H54 (cell line): Measurements from ENCODE around the gene ZDHHC11B.
"Not testable (repeated sequence)": the region's sequence is repeated elsewhere in the genome, so short reads cannot be mapped to it uniquely, and the experiment has no call there.

Source experiments
- DNase-seq: peaks from one replicate; pipeline ENCODE4 v3.0.0; 2011; ENCODE audit warnings: low spot score, mixed read lengths; ENCODE audit not compliant: insufficient read length
- FAIRE-seq: peaks from 3 replicates; lab custom pipeline; 2011; peaks lifted over from hg19 to GRCh38; lab: Jason Lieb, UNC
- POLR2A ChIP-seq: IDR thresholded peaks from 2 replicates; pipeline ENCODE4 v1.6.1; 2011; ENCODE audit warnings: low read depth, mild to moderate bottlenecking, low read length

Gene ZDHHC11B

GRCh38 chr5:773517-774264, 10.8 kb downstream of the ZDHHC11B start:
- no peak for FAIRE-seq
- peak; percentile 0 for DNase-seq

DNA sequence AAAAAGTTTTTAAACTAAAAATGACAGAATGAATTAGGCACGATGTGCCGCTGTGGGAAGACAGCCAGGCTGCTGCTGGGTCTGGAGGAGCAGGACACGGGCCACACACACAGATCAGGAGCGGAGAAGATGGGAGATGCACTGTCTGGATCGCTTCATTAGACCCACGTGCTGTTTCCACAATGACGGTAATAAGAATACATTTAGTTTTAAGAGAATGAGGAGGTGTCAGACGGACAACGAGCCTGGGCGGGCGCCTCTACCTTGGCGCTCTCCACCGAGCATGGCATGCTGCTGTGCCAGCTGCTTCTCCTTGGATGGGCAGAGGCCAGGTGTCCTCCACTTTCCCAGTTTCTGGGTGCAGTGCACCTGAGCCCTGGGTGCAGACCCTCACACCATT, 11.6 kb downstream of the ZDHHC11B start:
- not testable (repeated sequence) for DNase-seq, FAIRE-seq

More at GRCh38 chr5:773517-774264, 10.8 kb downstream of the ZDHHC11B start:
- no peak for TF ChIP-seq POLR2A

- not testable (repeated sequence) for DNase-seq, FAIRE-seq
These were observed 12.0 kb downstream of the ZDHHC11B start for GRCh38 chr5:772547-772890.

DNA sequence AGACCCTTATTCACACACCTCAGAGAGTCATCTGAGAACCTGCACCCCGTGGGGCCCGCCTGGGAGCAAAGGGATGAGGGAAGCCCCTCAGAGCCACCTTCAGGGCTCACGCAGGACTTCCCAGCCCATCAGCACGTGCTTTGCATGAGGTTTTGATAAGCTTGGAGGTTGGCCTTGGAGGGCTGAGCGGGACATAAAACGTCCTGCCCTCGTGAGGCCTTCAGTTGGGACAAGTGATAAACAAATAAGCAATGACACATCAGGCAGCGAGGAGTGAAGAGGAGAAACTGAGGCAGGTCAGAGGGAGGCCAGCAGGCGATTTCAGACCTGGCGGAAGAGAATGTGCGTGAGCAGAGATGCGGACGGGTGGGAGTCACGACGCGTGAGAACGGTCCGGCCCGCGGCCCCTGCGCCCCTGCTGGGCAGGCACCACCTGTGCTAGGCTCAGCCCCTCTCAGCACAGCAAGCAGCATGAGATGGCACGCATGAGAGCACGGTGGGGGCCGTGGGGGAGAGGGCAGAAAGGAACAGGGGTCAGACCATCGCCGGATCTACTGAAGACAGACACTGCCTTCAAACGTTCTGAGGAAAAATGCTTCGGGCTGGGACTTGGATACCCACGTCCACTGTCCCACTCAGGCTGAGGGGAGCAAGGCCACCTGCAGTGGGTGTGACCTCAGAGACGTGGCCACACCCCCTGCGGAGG, 12.5 kb downstream of the ZDHHC11B start:
- FAIRE-seq, DNase-seq: not testable (repeated sequence)

DNA sequence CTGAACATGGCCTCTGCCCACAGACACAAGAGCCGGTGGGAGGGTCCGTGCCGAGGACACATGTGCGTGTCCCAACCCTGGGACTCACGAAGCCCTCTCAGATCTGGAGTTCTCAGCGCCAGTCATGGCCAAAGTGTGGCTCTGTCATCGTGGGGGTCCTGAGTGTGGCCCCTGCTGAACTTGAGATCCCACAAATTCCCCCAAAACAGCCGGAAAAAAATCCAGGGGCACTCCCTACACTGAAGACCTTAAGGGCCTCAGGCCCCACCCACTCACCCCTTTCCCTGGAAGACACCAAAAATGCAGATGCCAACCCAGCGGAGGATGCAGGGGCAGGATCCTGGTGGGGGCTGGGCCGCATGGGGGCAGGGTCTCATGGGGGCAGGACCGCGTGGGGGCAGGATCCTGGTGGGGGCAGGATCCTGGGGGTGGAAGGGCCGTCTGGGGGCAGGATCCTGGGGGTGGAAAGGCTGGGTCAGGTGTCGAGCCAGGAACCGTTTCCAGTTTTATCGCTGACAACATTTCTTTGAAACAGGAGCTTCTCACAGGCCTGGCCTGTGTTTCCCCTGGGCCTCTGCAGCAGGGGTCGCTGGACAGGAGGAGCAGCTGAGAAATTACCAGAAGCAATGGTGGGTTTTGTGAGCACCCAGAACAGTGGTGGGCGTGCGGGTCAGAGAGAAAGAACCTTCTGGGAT, 13.3 kb downstream of the ZDHHC11B start:
- FAIRE-seq, DNase-seq: not testable (repeated sequence)

GRCh38 chr5:770585-770984, 13.9 kb downstream of the ZDHHC11B start:
- FAIRE-seq, DNase-seq: not testable (repeated sequence)

GRCh38 chr5:769485-770145, 14.9 kb downstream of the ZDHHC11B start:
- not testable (repeated sequence) for DNase-seq, FAIRE-seq

GRCh38 chr5:766666-767431, 17.7 kb downstream of the ZDHHC11B start:
- DNase-seq: no peak
- FAIRE-seq: no peak
- no peak for TF ChIP-seq POLR2A

- no peak for TF ChIP-seq POLR2A
- no peak for FAIRE-seq
- DNase-seq: peak; percentile 2
These were observed 18.4 kb downstream of the ZDHHC11B start for GRCh38 chr5:765948-766631.

- FAIRE-seq (no peak), DNase-seq (peak; percentile 5)
- no peak for TF ChIP-seq POLR2A
These were observed 20.3 kb downstream of the ZDHHC11B start for GRCh38 chr5:763998-764781.

- FAIRE-seq (no peak), DNase-seq (peak; percentile 2)
- no peak for TF ChIP-seq POLR2A
These were observed 21.1 kb downstream of the ZDHHC11B start for GRCh38 chr5:763397-763796.

DNA sequence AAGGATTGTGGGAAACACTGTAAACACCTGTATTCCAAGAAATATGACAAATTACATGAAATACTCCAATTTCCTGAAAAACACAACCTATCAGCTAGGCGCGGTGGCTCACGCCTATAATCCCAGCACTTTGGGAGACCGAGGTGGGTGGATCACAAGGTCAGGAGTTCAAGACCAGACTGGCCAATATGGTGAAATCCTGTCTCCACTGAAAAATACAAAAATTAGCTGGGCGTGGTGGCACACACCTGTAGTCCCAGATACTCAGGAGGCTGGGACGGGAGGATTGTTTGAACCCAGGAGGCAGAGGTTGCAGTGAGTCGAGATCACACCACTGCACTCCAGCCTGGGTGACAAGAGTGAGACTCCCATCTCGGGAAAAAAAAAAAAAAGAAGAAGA, 21.5 kb downstream of the ZDHHC11B start:
- not testable (repeated sequence) for FAIRE-seq, DNase-seq
